KMS-11 (cell line): Measurements from ENCODE around the gene IFT25.

Experiments
- H2AFZ ChIP-seq: fragments of 200-600 bp; sonication (generic); 2 replicates; pipeline ENCODE4 v1.6.1; 2016; ENCODE audit warnings: antibody characterized with exemption, mixed run types, low read depth
- H3K27ac ChIP-seq: fragments of 200-600 bp; sonication (generic); 2 replicates; pipeline ENCODE4 v1.6.1; 2016; ENCODE audit warnings: mild to moderate bottlenecking, mixed run types
- H3K27me3 ChIP-seq: fragments of 200-600 bp; sonication (generic); 2 replicates; pipeline ENCODE4 v1.6.1; 2017; ENCODE audit warnings: mild to moderate bottlenecking, low read depth, mixed run types, moderate library complexity; ENCODE audit not compliant: insufficient read depth
- H3K36me3 ChIP-seq: fragments of 200-600 bp; sonication (generic); 2 replicates; pipeline ENCODE4 v1.6.1; 2017; ENCODE audit warnings: mild to moderate bottlenecking, mixed run types; ENCODE audit not compliant: insufficient read depth
- H3K4me1 ChIP-seq: fragments of 200-600 bp; sonication (generic); 2 replicates; pipeline ENCODE4 v1.6.1; 2016; ENCODE audit warnings: mild to moderate bottlenecking, low read depth, mixed run types; ENCODE audit not compliant: poor library complexity, severe bottlenecking
- H3K4me2 ChIP-seq: fragments of 200-600 bp; sonication (generic); 2 replicates; pipeline ENCODE4 v1.7.0; 2016; ENCODE audit warnings: mild to moderate bottlenecking, mixed run types
- H3K4me3 ChIP-seq: fragments of 200-600 bp; sonication (generic); IDR thresholded peaks from 2 replicates; pipeline ENCODE4 v1.6.1; 2017; ENCODE audit warnings: low read depth, low read length, mixed read lengths; ENCODE audit not compliant: insufficient read depth
- H3K79me2 ChIP-seq: fragments of 200-600 bp; sonication (generic); 2 replicates; pipeline ENCODE4 v1.6.1; 2016; ENCODE audit warnings: low read depth, mixed run types; ENCODE audit not compliant: insufficient read depth
- H3K9ac ChIP-seq: fragments of 200-600 bp; sonication (generic); 2 replicates; pipeline ENCODE4 v1.6.1; 2016; ENCODE audit warnings: mild to moderate bottlenecking, mixed run types
- H4K20me1 ChIP-seq: fragments of 200-600 bp; sonication (generic); 2 replicates; pipeline ENCODE4 v1.6.1; 2016; ENCODE audit warnings: mild to moderate bottlenecking, mixed run types; ENCODE audit not compliant: insufficient read depth
- CTCF ChIP-seq: fragments of 200-600 bp; sonication (generic); conservative IDR thresholded peaks from 2 replicates; pipeline ENCODE4 v1.6.1; 2017; ENCODE audit warnings: low read depth, mild to moderate bottlenecking, antibody characterized with exemption, low read length, moderate library complexity, mixed read lengths

IFT25 gene

GRCh38 chr1:53918343-53918742, 27.2 kb downstream of the IFT25 start:
- no peaks in the 10 kb centered on the region for H4K20me1 ChIP-seq
- no peak overlapping the region for H3K27ac ChIP-seq
- H3K9ac ChIP-seq = no peak overlapping the region
- H3K36me3 ChIP-seq = no peaks in the 10 kb centered on the region
- H3K27me3 ChIP-seq = no peaks in the 10 kb centered on the region
- TF ChIP-seq CTCF = no peak
- H3K4me2 ChIP-seq = no peak overlapping the region
- H3K4me1 ChIP-seq = peaks cover 16% of the 10 kb centered on the region
- no peaks in the 10 kb centered on the region for H3K79me2 ChIP-seq
- H2AFZ ChIP-seq = no peak overlapping the region
- H3K4me3 ChIP-seq = no peak overlapping the region

- H4K20me1 ChIP-seq = no peaks in the 10 kb centered on the region
- no peak overlapping the region for H3K4me2 ChIP-seq
- H3K27ac ChIP-seq = no peak overlapping the region
- TF ChIP-seq CTCF = no peak
- H3K79me2 ChIP-seq = no peaks in the 10 kb centered on the region
- H3K27me3 ChIP-seq = no peaks in the 10 kb centered on the region
- no peaks in the 10 kb centered on the region for H3K4me1 ChIP-seq
- H3K36me3 ChIP-seq = no peaks in the 10 kb centered on the region
- no peak overlapping the region for H3K9ac ChIP-seq
- no peak overlapping the region for H2AFZ ChIP-seq
- no peak overlapping the region for H3K4me3 ChIP-seq
Observed at GRCh38 chr1:53913352-53914033, 32.0 kb downstream of the IFT25 start.

- Histone ChIP-seq H3K36me3 (no peaks in the 10 kb centered on the region), H4K20me1 (no peaks in the 10 kb centered on the region), H3K9ac (no peak overlapping the region), H3K27me3 (no peaks in the 10 kb centered on the region), H3K79me2 (no peaks in the 10 kb centered on the region), H2AFZ (no peak overlapping the region), H3K4me2 (no peak overlapping the region), H3K4me3 (no peak overlapping the region), H3K27ac (no peak overlapping the region), H3K4me1 (no peaks in the 10 kb centered on the region)
- TF ChIP-seq CTCF = no peak
Observed at GRCh38 chr1:53911442-53911841, 34.1 kb downstream of the IFT25 start.

- Histone ChIP-seq H2AFZ (no peak overlapping the region), H3K4me3 (no peak overlapping the region), H3K79me2 (no peaks in the 10 kb centered on the region), H3K27ac (no peak overlapping the region), H3K4me1 (no peaks in the 10 kb centered on the region), H3K9ac (no peak overlapping the region), H3K36me3 (no peaks in the 10 kb centered on the region), H3K4me2 (no peak overlapping the region), H3K27me3 (no peaks in the 10 kb centered on the region), H4K20me1 (no peaks in the 10 kb centered on the region)
- TF ChIP-seq CTCF = no peak
Observed at GRCh38 chr1:53909946-53910345, 35.6 kb downstream of the IFT25 start.
